Measurements from ENCODE around the gene MCTP1.

GRCh38 chr5:95317687-95318086, 32.8 kb upstream of the MCTP1 start:
- TF ChIP-seq, protein P1, sequence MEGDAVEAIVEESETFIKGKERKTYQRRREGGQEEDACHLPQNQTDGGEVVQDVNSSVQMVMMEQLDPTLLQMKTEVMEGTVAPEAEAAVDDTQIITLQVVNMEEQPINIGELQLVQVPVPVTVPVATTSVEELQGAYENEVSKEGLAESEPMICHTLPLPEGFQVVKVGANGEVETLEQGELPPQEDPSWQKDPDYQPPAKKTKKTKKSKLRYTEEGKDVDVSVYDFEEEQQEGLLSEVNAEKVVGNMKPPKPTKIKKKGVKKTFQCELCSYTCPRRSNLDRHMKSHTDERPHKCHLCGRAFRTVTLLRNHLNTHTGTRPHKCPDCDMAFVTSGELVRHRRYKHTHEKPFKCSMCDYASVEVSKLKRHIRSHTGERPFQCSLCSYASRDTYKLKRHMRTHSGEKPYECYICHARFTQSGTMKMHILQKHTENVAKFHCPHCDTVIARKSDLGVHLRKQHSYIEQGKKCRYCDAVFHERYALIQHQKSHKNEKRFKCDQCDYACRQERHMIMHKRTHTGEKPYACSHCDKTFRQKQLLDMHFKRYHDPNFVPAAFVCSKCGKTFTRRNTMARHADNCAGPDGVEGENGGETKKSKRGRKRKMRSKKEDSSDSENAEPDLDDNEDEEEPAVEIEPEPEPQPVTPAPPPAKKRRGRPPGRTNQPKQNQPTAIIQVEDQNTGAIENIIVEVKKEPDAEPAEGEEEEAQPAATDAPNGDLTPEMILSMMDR (IDR thresholded peaks at IDR 0.05) = no peak
- no peak for TF ChIP-seq ZFX (IDR thresholded peaks at IDR 0.05; ENCODE audit: borderline replicate concordance)
